HCT116 (cell line): ENCODE data around the gene CNTN2. TPM values are rescaled to one million over a fixed set of nuclear protein-coding genes. Genes with fewer than 3 reads are reported as not detected.

ENCODE experiments used
- ATAC-seq: fragments of 200-7000 bp; cut with Tn5 transposase; 2 replicates; pipeline ENCODE4 v1.9.1; 2020; ENCODE audit warnings: mild to moderate bottlenecking, moderate library complexity
- BruUV-seq: library from RNA; stranded (reverse); fragments of 400-500 nt; replicated peaks from 2 replicates; lab custom pipeline; 2021; lab: Mats Ljungman, UMichigan
- CTCF ChIA-PET: fragments of 300-600 bp; sonication (Branson Sonifier 250); formaldehyde crosslinking; loops from one replicate; lab custom pipeline; 2021; ENCODE audit warnings: antibody characterized with exemption; lab: Charles Lee
- POLR2A ChIA-PET: fragments of 300-600, 350-600 bp; sonication (Branson Sonifier 250); formaldehyde crosslinking; loops from one replicate; lab custom pipeline; 2021; ENCODE audit warnings: antibody characterized with exemption; lab: Charles Lee
- RAD21 ChIA-PET, 2 experiments: fragments of 300-600 bp; sonication (Branson Sonifier 250); formaldehyde crosslinking; loops; one replicate each; lab custom pipeline; 2023; ENCODE audit warnings: low total read pairs in 2 of 2; ENCODE audit not compliant: uncharacterized antibody in 2 of 2, unreplicated experiment in 2 of 2, low non-redundant PET in 1 of 2; lab: Charles Lee
- DNase-seq: peaks from one replicate; pipeline ENCODE4 v3.0.0-alpha.2; 2010; ENCODE audit warnings: low read depth, low spot score
- H2AFZ ChIP-seq: fragments of 200-600 bp; shearing (Covaris generic), sonication (generic); 2 replicates; pipeline ENCODE4 v1.6.1; 2017; ENCODE audit warnings: low read depth, mixed run types, mixed read lengths, antibody characterized with exemption, low read length; ENCODE audit not compliant: poor library complexity, severe bottlenecking
- H3K27ac ChIP-seq: 2 replicates; pipeline ENCODE4 v1.5.1; 2012; ENCODE audit warnings: low read depth, low read length
- H3K27me3 ChIP-seq: fragments of 200-600 bp; sonication (generic); 2 replicates; pipeline ENCODE4 v1.6.1; 2016; ENCODE audit warnings: mixed run types, low read length, mixed read lengths; ENCODE audit not compliant: insufficient read depth
- H3K36me3 ChIP-seq, 2 experiments: fragments of 200-500 bp in 1 of 2; fragments of 200-600 bp in 1 of 2; sonication (Bioruptor generic) in 1 of 2; sonication (generic) in 1 of 2; 2 replicates each; pipeline versions ENCODE4 v1.5.1 to v1.6.1; 2014 to 2016; ENCODE audit warnings: low read length in 2 of 2, inconsistent platforms in 1 of 2, mixed read lengths in 1 of 2, mixed run types in 1 of 2; ENCODE audit not compliant: insufficient read depth in 2 of 2, control insufficient read depth in 1 of 2
- H3K4me1 ChIP-seq, 2 experiments: fragments of 200-600 bp in 1 of 2; sonication (generic) in 1 of 2; 2 replicates each; pipeline versions ENCODE4 v1.5.1 to v1.6.1; 2012 to 2017; ENCODE audit warnings: low read length in 2 of 2, inconsistent platforms in 1 of 2, mild to moderate bottlenecking in 1 of 2, mixed read lengths in 1 of 2, mixed run types in 1 of 2, moderate library complexity in 1 of 2; ENCODE audit not compliant: insufficient read depth in 2 of 2, control insufficient read depth in 1 of 2
- H3K4me2 ChIP-seq: fragments of 200-600 bp; sonication (generic); 2 replicates; pipeline ENCODE4 v1.6.1; 2017; ENCODE audit warnings: mixed run types, low read length, mixed read lengths
- H3K4me3 ChIP-seq, 2 experiments: fragments of 200-600 bp in 1 of 2; sonication (generic) in 1 of 2; replicated peaks in 1 of 2; 2 replicates each; pipeline ENCODE4 v1.5.1; 2011 to 2016; ENCODE audit warnings: low read length in 2 of 2, control low read depth in 1 of 2, low read depth in 1 of 2, mild to moderate bottlenecking in 1 of 2, mixed read lengths in 1 of 2, mixed run types in 1 of 2
- H3K79me2 ChIP-seq: fragments of 200-600 bp; sonication (generic); 2 replicates; pipeline ENCODE4 v1.6.1; 2017; ENCODE audit warnings: mild to moderate bottlenecking, mixed run types, low read length, moderate library complexity, mixed read lengths; ENCODE audit not compliant: insufficient read depth
- H3K9ac ChIP-seq: fragments of 200-600 bp; sonication (generic); 2 replicates; pipeline ENCODE4 v1.6.1; 2016; ENCODE audit warnings: low read length, mixed read lengths
- H3K9me2 ChIP-seq: fragments of 200-600 bp; sonication (generic), shearing (Covaris generic); 2 replicates; pipeline ENCODE4 v1.6.1; 2017; ENCODE audit warnings: mixed run types, mild to moderate bottlenecking, moderate library complexity; ENCODE audit not compliant: insufficient read depth
- H3K9me3 ChIP-seq, 2 experiments: fragments of 200-500 bp in 1 of 2; fragments of 200-600 bp in 1 of 2; sonication (Bioruptor generic) in 1 of 2; sonication (generic) in 1 of 2; 2 replicates each; pipeline ENCODE4 v1.6.1; 2014 to 2017; ENCODE audit warnings: low read length in 2 of 2, mixed read lengths in 2 of 2, inconsistent platforms in 1 of 2, low read depth in 1 of 2, mild to moderate bottlenecking in 1 of 2, mixed run types in 1 of 2, moderate library complexity in 1 of 2; ENCODE audit not compliant: control insufficient read depth in 1 of 2, insufficient read depth in 1 of 2
- H4K20me1 ChIP-seq: fragments of 200-600 bp; sonication (generic), shearing (Covaris generic); 2 replicates; pipeline ENCODE4 v1.6.1; 2017; ENCODE audit warnings: mixed run types, mild to moderate bottlenecking, moderate library complexity; ENCODE audit not compliant: insufficient read depth
- CEBPB ChIP-seq: IDR thresholded peaks from 2 replicates; pipeline ENCODE4 v1.6.1; 2012; ENCODE audit warnings: low read depth
- EGR1 ChIP-seq: IDR thresholded peaks from 2 replicates; pipeline ENCODE4 v1.6.1; 2012; ENCODE audit warnings: low read depth
- EZH2phosphoT487 ChIP-seq: fragments of 200-600 bp; IDR thresholded peaks from 2 replicates; pipeline ENCODE4 v1.6.1; 2018; ENCODE audit warnings: antibody characterized with exemption, borderline replicate concordance
- POLR2AphosphoS5 ChIP-seq: IDR thresholded peaks from 2 replicates; pipeline ENCODE4 v1.6.1; 2011; ENCODE audit warnings: mild to moderate bottlenecking, low read depth, low read length, moderate library complexity
- SP1 ChIP-seq: IDR thresholded peaks from 2 replicates; pipeline ENCODE4 v1.6.1; 2012; ENCODE audit warnings: low read depth
- intact Hi-C: fragments of 100-400 bp; cut with micrococcal nuclease; formaldehyde crosslinking; loops from 2 replicates; pipeline ENCODE4 v1.10.0; 2022
- total RNA-seq: library from RNA; stranded (reverse); gene quantifications from one replicate; pipeline ENCODE4 v1.2.1, GENCODE V29; 2021; ENCODE audit not compliant: unreplicated experiment
- TF ChIP-seq, protein P1 (sequence below): IDR thresholded peaks from 2 replicates; pipeline ENCODE4 v1.6.1; 2012

The CNTN2 gene
- total RNA-seq, 1 experiment from 2014 or later, result 0.15 TPM

DNA sequence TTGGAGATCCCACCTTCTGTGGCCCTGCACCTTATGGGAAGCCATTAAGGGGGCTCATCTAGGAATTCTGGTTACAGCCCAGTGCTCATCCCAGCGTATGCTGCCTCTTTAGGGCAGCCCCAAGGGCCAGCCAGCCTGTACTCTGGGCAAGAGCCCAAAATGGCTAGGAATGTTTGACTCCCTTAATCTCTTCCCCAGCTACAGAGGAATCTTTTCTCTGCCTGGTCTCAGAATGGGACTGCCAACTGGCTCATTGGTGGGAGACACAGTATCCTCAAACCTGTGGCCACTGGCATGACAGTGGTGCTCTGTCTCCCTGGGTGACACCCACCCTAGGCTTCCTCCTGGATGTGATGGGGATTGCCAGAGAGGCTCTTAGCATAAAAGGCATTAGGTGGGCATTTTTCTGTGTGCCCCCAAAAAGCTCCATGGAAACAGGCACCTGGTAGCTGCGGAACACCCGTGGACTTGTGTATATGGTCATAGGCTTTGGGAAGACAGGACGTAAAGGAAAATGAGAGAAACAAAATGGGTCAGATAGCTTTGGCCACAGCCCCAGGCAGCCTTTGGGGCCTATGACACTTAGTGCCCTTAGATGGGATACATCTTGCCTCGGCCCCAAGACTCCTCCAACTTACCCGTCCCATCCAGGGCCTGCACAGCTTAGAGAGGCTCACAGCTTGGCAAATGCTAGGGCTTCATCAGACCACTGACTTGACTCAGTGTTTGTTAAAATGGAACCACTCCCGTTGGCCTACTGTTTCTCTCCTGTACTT is 34.3 kb downstream of the CNTN2 start:
- Histone ChIP-seq H3K27me3 (no peaks in the 10 kb centered on the region), H3K36me3 (no peaks in the 10 kb centered on the region), H3K4me1 (no peaks in the 10 kb centered on the region), H3K4me2 (no peak overlapping the region), H2AFZ (no peak overlapping the region), H3K27ac (no peak overlapping the region), H3K9ac (no peak overlapping the region), H3K9me3 (no peaks in the 10 kb centered on the region), H4K20me1 (no peaks in the 10 kb centered on the region), H3K79me2 (no peaks in the 10 kb centered on the region), H3K4me3 (no peak overlapping the region), H3K9me2 (no peaks in the 10 kb centered on the region)
- ChIA-PET POLR2A (no interaction called here), RAD21 (no interaction called here), CTCF (interaction anchor here (1.2 to 2.4 kb wide), 2 partner anchors 11 to 16 kb away, joined by 4 to 20 read pairs; no protein-coding TSS in a partner anchor)
- intact Hi-C loops, result no loop called here
- no peak for TF ChIP-seq EZH2phosphoT487
- TF ChIP-seq POLR2AphosphoS5, result no peak
- TF ChIP-seq CEBPB, result no peak
- no peak for TF ChIP-seq EGR1
- TF ChIP-seq, protein P1, sequence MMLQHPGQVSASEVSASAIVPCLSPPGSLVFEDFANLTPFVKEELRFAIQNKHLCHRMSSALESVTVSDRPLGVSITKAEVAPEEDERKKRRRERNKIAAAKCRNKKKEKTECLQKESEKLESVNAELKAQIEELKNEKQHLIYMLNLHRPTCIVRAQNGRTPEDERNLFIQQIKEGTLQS, result no peak
- BruUV-seq, result no TSS peak
- ATAC-seq (no peak), DNase-seq (no peak)

DNA sequence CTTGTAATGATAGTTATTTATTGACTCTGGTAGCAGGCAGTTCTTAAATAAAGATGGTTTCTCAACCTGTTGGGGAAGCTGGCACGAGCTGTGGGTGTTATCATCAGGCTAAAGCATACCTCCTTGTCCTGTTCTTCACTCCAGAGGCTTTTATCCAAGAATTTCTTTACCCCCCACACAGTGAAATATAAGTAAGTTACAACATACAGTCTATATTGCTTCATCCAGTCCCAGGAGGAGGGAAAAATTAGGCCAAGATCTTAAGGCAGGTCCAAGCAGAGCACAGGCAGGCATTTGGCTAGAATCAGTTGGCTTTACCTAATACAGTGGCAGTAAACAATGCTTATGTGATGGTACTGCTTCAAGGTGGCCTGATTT is 34.9 kb downstream of the CNTN2 start:
- no peaks in the 10 kb centered on the region for H3K4me1 ChIP-seq
- no peaks in the 10 kb centered on the region for H3K9me2 ChIP-seq
- ATAC-seq (no peak), DNase-seq (no peak)
- no peak overlapping the region for H3K4me2 ChIP-seq
- no peak overlapping the region for H2AFZ ChIP-seq
- H3K27me3 ChIP-seq, result no peaks in the 10 kb centered on the region
- no peaks in the 10 kb centered on the region for H3K9me3 ChIP-seq
- H4K20me1 ChIP-seq, result no peaks in the 10 kb centered on the region
- ChIA-PET CTCF (no interaction called here), RAD21 (no interaction called here), POLR2A (no interaction called here)
- H3K79me2 ChIP-seq, result no peaks in the 10 kb centered on the region
- intact Hi-C loops, result no loop called here
- H3K4me3 ChIP-seq, result no peak overlapping the region
- no TSS peak for BruUV-seq
- TF ChIP-seq SP1, result no peak
- no peaks in the 10 kb centered on the region for H3K36me3 ChIP-seq
- H3K9ac ChIP-seq, result no peak overlapping the region
- no peak overlapping the region for H3K27ac ChIP-seq
